Choroid plexus epithelial cell (primary cell): ENCODE data around the gene CFAP58.

Source experiments
- DNase-seq: peaks from one replicate; pipeline ENCODE4 v3.0.0-alpha.2; 2010; ENCODE audit warnings: low read depth
- H3K4me3 ChIP-seq: 2 replicates; pipeline ENCODE4 v1.5.1; 2011; ENCODE audit warnings: low read depth, mild to moderate bottlenecking, control low read depth, low read length, moderate library complexity
- TF ChIP-seq, protein P1 (sequence below): conservative IDR thresholded peaks from 2 replicates; pipeline ENCODE4 v1.5.1; 2011; ENCODE audit warnings: low read depth, mild to moderate bottlenecking, control low read depth, inconsistent platforms, low read length, moderate library complexity

CFAP58 gene

GRCh38 chr10:104434601-104435000, 81.0 kb downstream of the CFAP58 start:
- H3K4me3 ChIP-seq = no peak overlapping the region
- TF ChIP-seq, protein P1, sequence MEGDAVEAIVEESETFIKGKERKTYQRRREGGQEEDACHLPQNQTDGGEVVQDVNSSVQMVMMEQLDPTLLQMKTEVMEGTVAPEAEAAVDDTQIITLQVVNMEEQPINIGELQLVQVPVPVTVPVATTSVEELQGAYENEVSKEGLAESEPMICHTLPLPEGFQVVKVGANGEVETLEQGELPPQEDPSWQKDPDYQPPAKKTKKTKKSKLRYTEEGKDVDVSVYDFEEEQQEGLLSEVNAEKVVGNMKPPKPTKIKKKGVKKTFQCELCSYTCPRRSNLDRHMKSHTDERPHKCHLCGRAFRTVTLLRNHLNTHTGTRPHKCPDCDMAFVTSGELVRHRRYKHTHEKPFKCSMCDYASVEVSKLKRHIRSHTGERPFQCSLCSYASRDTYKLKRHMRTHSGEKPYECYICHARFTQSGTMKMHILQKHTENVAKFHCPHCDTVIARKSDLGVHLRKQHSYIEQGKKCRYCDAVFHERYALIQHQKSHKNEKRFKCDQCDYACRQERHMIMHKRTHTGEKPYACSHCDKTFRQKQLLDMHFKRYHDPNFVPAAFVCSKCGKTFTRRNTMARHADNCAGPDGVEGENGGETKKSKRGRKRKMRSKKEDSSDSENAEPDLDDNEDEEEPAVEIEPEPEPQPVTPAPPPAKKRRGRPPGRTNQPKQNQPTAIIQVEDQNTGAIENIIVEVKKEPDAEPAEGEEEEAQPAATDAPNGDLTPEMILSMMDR = no peak
- no peak for DNase-seq

DNA sequence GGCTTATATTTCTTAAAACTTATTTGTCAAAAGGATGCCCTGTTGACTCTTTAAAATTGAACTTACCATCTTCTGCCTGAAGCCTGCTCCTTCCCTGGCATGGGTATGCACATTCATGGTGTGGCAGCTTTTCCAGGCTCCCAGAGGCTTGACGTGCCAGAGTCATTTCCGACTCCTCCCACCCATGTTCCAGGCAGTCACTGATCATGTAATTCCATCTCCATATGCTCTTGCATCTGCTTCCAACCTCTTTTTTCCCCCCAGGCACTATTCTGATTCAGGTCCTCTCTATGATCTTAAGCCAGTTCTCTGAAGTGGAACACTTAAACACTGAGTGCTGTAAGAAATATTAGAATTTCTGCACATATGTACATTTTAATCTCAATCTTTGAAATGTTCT, 82.2 kb downstream of the CFAP58 start:
- TF ChIP-seq, protein P1 = no peak
- DNase-seq = no peak
- H3K4me3 ChIP-seq = no peak overlapping the region

DNA sequence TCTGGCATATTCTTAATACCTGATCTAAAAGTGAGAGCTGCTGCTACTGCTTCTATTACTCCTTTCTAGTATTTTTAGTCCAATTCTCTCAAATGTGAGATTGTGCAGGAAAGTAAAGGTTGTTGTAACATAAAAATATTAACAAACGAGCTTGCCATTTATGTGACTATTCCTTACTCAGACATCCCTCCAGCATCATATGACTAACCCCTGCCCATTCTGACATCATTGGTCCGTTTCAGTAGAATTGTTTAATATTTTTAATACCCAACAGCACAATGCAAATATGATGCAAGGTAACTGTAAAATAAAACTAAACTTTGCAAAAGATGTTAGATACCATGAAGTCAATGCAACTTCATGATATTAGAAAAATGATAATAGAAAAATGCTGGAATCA, 83.6 kb downstream of the CFAP58 start:
- no peak overlapping the region for H3K4me3 ChIP-seq
- DNase-seq = no peak
- TF ChIP-seq, protein P1 = no peak

DNA sequence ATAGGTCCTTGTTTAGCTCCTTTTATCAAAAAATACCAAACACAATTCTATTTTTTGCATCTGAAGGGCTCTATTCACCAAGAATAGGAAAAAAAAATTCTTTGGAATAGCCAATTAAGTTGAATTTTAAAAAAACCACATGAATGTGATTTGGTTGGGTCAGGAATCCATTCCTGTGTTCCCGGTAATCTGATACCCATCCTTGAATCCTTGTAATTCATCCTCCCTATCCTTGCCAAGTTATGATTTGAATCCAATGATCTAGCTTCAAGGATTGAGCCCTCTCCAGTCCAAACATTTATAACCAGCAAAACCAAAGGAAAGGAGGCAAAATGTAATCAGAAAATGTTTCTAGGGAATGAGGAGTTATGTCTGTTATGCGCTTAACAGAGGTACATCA, 86.6 kb downstream of the CFAP58 start:
- H3K4me3 ChIP-seq = no peak overlapping the region
- no peak for DNase-seq
- TF ChIP-seq, protein P1 = no peak

GRCh38 chr10:104441329-104442000, 87.8 kb downstream of the CFAP58 start:
- TF ChIP-seq, protein P1 = no peak
- DNase-seq = peak; percentile 97
- no peak overlapping the region for H3K4me3 ChIP-seq

DNA sequence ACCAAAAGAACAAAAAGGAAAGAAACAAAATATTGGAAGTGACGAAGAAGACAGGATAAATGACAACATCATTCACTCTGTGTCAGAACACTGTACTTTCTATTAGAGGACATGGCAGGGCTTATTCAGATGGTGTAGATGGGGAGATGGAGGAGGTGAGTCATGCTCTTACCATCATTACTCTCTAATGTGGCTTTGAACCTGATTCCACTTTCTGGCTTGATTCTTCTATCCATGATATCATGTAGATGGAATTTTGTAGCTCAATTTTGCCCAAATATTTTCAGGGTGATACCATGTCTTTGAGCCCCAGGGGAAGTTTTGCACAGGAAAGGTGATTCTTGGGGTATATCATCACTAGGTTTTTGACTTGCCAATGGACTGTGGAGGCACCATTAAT, 91.7 kb downstream of the CFAP58 start:
- DNase-seq = peak; percentile 71

DNA sequence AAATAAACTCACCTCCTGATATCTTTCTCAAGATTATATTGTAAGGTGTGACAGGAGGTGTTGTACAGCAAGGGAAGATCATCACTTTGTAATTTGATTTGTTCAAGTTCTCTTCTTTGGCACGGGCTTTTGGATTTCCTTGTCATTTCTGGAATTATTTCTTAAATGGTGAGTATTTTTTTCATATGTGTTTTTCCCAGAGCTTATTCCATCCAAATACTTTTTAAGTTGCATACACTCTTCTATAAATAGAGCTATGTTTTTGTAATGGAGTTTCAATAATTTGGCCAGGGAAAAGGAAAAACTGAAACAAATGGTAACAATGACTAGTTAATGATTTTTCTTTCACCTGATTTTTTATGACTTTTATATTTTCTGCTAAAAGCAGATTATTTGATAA, 92.5 kb downstream of the CFAP58 start:
- DNase-seq = no peak
- TF ChIP-seq, protein P1 = no peak
- no peak overlapping the region for H3K4me3 ChIP-seq

More for the DNA sequence above, 91.7 kb downstream of the CFAP58 start:
- TF ChIP-seq, protein P1 = no peak
- no peak overlapping the region for H3K4me3 ChIP-seq
